Gastrocnemius medialis (tissue), 4 donors: ENCODE results near the gene CATSPERZ. TPM values are rescaled to one million over a fixed set of nuclear protein-coding genes. Genes with fewer than 3 reads are reported as not detected.

Experiments used
- microRNA-seq, 2 donors: library from miRNA; unstranded; fragments of <30 nt; microRNA quantifications; one replicate each; pipeline ENCODE4, GENCODE V29; 2016; ENCODE audit warnings: borderline replicate concordance in 2 of 2
- total RNA-seq, 4 donors: library from RNA; depleted of rRNA; stranded (reverse); fragments of >200 nt; gene quantifications; one replicate each; pipeline versions ENCODE4 v1.1.0 to v1.2.3, GENCODE V29; 2016

CATSPERZ gene
- total RNA-seq, 4 donors from 2014 or later: not detected

Small RNA genes lying within 50 kb of the gene (microRNA-seq; reads per million reads assigned to microRNA genes)
- gene MIR7155: 0 reads per million in 2 donors

Other genes with a start within 250 kb of the CATSPERZ start
- gene MACROD1, start 134.2 kb upstream of the CATSPERZ start, total RNA-seq: 100 to 1,000 TPM; 162 to 308 (median 205) TPM
- 100 to 1,000 TPM; 141 to 193 (median 168) TPM for gene STIP1, start 114.2 kb upstream of the CATSPERZ start, total RNA-seq
- 10 to 100 TPM in 1 of 4 donors, 1 to 10 TPM in 3; 2.8 to 10.4 (median 6.1) TPM for gene FERMT3, start 93.6 kb upstream of the CATSPERZ start, total RNA-seq
- gene TRPT1, start 74.2 kb upstream of the CATSPERZ start, total RNA-seq: 100 to 1,000 TPM in 3 of 4 donors, 10 to 100 TPM in 1; 80.9 to 231 (median 139) TPM
- gene NUDT22, start 74.1 kb upstream of the CATSPERZ start, total RNA-seq: 10 to 100 TPM; 32.3 to 70.7 (median 53.4) TPM
- gene DNAJC4, start 69.8 kb upstream of the CATSPERZ start, total RNA-seq: 10 to 100 TPM; 13.8 to 30.0 (median 18.9) TPM
- gene VEGFB, start 65.8 kb upstream of the CATSPERZ start, total RNA-seq: 10 to 100 TPM; 33.6 to 87.5 (median 58.2) TPM
- 10 to 100 TPM; 20.2 to 54.7 (median 27.6) TPM for gene FKBP2, start 59.3 kb upstream of the CATSPERZ start, total RNA-seq
- 100 to 1,000 TPM; 144 to 444 (median 237) TPM for gene PPP1R14B, start 53.4 kb upstream of the CATSPERZ start, total RNA-seq
- gene PLCB3, start 48.8 kb upstream of the CATSPERZ start, total RNA-seq: 1 to 10 TPM; 4.7 to 9.7 (median 6.2) TPM
- 10 to 100 TPM; 27.8 to 88.0 (median 76.3) TPM for gene BAD, start 15.7 kb upstream of the CATSPERZ start, total RNA-seq
- gene GPR137, start 14.5 kb upstream of the CATSPERZ start, total RNA-seq: 10 to 100 TPM; 13.8 to 28.9 (median 20.4) TPM
- gene KCNK4, start 9.1 kb upstream of the CATSPERZ start, total RNA-seq: not detected
- gene ESRRA, start 5.2 kb downstream of the CATSPERZ start, total RNA-seq: 100 to 1,000 TPM; 192 to 471 (median 260) TPM
- gene TRMT112, start 17.2 kb downstream of the CATSPERZ start, total RNA-seq: 100 to 1,000 TPM; 133 to 226 (median 194) TPM
- 100 to 1,000 TPM; 170 to 257 (median 219) TPM for gene PRDX5, start 17.8 kb downstream of the CATSPERZ start, total RNA-seq
- gene CCDC88B, start 39.8 kb downstream of the CATSPERZ start, total RNA-seq: 1 to 10 TPM in 3 of 4 donors, under 1 TPM in 1; 0.98 to 5.2 (median 2.1) TPM
- gene RPS6KA4, start 58.8 kb downstream of the CATSPERZ start, total RNA-seq: 10 to 100 TPM; 16.6 to 27.0 (median 17.2) TPM